ENCODE results near the gene GRM5.
"Not testable (repeated sequence)": the region's sequence is repeated elsewhere in the genome, so short reads cannot be mapped to it uniquely, and the experiment has no call there.

Gene GRM5

GRCh38 chr11:88475991-88476418 lies 589.8 kb downstream of the GRM5 start:
- no peak overlapping the region for H3K27ac ChIP-seq
- no peak overlapping the region for H3K4me3 ChIP-seq

- Histone ChIP-seq H3K27ac (no peak overlapping the region), H3K4me3 (no peak overlapping the region)
These were observed 591.1 kb downstream of the GRM5 start for GRCh38 chr11:88474655-88475054.

- H3K4me3 ChIP-seq: no peak overlapping the region
- no peak overlapping the region for H3K27ac ChIP-seq
These were observed 596.1 kb downstream of the GRM5 start for GRCh38 chr11:88469561-88470225.

DNA sequence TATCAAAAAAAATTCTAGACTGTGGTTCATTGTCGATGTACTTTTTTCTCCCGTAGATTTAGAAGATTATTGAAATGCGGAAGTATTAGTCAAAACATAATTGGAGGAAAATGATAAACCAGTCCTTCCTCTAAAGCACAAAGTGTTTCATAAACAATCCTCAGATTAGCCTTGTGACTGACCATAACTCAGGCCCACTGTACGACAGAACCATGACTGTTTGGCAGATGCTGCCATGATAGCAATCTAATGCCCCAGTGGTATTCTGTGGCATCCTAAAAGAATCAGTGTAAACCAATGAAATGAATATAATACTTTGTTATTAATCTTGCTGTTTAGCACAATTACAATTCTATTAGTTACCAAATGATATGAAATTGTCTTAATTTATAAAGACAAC lies 601.3 kb downstream of the GRM5 start:
- Histone ChIP-seq H3K4me3 (no peak overlapping the region), H3K27ac (no peak overlapping the region)

DNA sequence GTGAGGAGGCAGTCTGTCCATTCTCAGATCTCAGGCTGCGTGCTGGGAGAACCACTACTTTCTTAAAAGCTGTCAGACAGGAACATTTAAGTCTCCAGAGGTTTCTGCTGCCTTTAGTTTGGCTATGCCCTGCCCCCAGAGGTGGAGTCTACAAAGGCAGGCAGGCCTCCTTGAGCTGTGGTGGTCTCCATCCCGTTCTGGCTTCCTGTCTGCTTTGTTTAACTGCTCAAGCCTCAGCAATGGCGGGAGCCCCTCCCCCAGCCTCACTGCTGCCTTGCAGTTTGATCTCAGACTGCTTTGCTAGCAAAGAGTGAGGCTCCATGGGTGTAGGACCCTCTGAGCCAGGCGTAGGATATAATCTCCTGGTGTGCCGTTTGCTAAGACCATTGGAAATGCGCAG lies 602.5 kb downstream of the GRM5 start:
- not testable (repeated sequence) for H3K4me3 ChIP-seq, H3K27ac ChIP-seq

DNA sequence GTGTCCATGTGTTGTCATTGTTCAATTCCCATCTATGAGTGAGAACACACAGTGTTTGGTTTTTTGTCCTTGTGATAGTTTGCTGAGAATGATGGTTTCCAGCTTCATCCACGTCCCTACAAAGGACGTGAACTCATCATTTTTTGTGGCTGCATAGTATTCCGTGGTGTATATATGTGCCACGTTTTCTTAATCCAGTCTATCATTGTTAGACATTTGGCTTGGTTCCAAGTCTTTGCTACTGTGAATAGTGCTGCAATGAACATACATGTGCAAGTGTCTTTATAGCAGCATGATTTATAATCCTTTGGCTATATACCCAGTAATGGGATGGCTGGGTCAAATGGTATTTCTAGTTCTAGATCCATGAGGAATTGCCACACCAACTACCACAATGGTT lies 607.7 kb downstream of the GRM5 start:
- H3K4me3 ChIP-seq, H3K27ac ChIP-seq: not testable (repeated sequence)

DNA sequence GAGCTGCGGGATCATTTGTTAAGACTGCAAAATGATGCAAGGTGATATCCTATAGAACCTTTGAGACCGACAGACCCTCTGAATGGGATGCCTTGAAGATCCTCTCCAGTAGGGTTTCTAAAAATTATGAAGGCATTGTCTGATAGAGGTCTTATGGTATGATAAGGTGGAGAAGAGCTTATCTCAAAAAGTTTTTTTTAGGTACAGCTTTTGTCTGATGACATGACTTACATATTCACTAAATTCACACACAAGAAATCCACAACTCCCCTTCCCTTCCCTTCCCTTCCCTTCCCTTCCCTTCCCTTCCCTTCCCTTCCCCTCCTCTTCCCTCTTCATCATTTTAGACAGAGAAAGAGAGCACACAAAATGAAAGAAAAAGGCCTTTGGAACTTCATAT lies 609.8 kb downstream of the GRM5 start:
- Histone ChIP-seq H3K27ac (no peak overlapping the region), H3K4me3 (no peak overlapping the region)

- Histone ChIP-seq H3K27ac (no peak overlapping the region), H3K4me3 (no peak overlapping the region)
These were observed 610.9 kb downstream of the GRM5 start for GRCh38 chr11:88454881-88455280.

All from skin epidermis (tissue), 12 donors.